ENCODE results near the gene KIF20B. TPM values are rescaled to one million over a fixed set of nuclear protein-coding genes. Genes with fewer than 3 reads are reported as not detected.

The KIF20B gene
- total RNA-seq, 1 experiment from 2014 or later = 59.1 TPM

GRCh38 chr10:89738551-89739209, 37.3 kb downstream of the KIF20B start:
- no peaks in the 10 kb centered on the region for H3K79me2 ChIP-seq (ENCODE audit: insufficient read depth, low read length)
- TF ChIP-seq, protein P1, sequence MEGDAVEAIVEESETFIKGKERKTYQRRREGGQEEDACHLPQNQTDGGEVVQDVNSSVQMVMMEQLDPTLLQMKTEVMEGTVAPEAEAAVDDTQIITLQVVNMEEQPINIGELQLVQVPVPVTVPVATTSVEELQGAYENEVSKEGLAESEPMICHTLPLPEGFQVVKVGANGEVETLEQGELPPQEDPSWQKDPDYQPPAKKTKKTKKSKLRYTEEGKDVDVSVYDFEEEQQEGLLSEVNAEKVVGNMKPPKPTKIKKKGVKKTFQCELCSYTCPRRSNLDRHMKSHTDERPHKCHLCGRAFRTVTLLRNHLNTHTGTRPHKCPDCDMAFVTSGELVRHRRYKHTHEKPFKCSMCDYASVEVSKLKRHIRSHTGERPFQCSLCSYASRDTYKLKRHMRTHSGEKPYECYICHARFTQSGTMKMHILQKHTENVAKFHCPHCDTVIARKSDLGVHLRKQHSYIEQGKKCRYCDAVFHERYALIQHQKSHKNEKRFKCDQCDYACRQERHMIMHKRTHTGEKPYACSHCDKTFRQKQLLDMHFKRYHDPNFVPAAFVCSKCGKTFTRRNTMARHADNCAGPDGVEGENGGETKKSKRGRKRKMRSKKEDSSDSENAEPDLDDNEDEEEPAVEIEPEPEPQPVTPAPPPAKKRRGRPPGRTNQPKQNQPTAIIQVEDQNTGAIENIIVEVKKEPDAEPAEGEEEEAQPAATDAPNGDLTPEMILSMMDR (conservative IDR thresholded peaks at IDR 0.05) = no peak
- no peak overlapping the region for H4K91ac ChIP-seq (ENCODE audit: insufficient read length, low read depth, low read length)
- Mint-ChIP-seq H3K27me3 (ENCODE audit: low read depth) (no peaks in the 10 kb centered on the region), H3K4me1 (no peaks in the 10 kb centered on the region), H3K27ac (no peak overlapping the region), H3K9me3 (no peaks in the 10 kb centered on the region), H3K4me3 (no peak overlapping the region), H3K36me3 (ENCODE audit: insufficient read depth in 1 of 3, low read depth in 3 of 3) (peaks cover 22 to 54% (median 45%) of the 10 kb centered on the region in 3 experiments)
- no peak overlapping the region for H3K4ac ChIP-seq (ENCODE audit: low read depth, low read length)
- H3K9me3 ChIP-seq (ENCODE audit: control insufficient read depth, low read depth, low read length) = no peaks in the 10 kb centered on the region
- H4K20me1 ChIP-seq (ENCODE audit: control insufficient read depth, insufficient read depth, insufficient read length) = no peaks in the 10 kb centered on the region
- no peaks in the 10 kb centered on the region for H3K79me1 ChIP-seq (ENCODE audit: insufficient read depth, low read depth, low read length, poor library complexity, severe bottlenecking)
- H4K8ac ChIP-seq (replicated peaks; ENCODE audit: insufficient read length, low read depth, low read length) = no peak overlapping the region
- no peak overlapping the region for H3T11ph ChIP-seq (ENCODE audit: low read length)
- no peak overlapping the region for H2BK120ac ChIP-seq (ENCODE audit: low read depth, low read length, poor library complexity, severe bottlenecking)
- H3K4me1 ChIP-seq (ENCODE audit: insufficient read depth, low read length) = no peaks in the 10 kb centered on the region
- no peak overlapping the region for H2BK12ac ChIP-seq (ENCODE audit: insufficient read length, low read depth, low read length)
- H2BK20ac ChIP-seq (ENCODE audit: low read depth, low read length, poor library complexity, severe bottlenecking) = no peak overlapping the region
- H2BK15ac ChIP-seq (ENCODE audit: low read depth, low read length) = no peak overlapping the region
- no peak for DNase-seq
- no CpG with 5 or more reads among the region's 2 CpGs for WGBS (ENCODE audit: extremely low coverage, insufficient read length, low lambda C conversion rate)
- no peak overlapping the region for H2AK5ac ChIP-seq (ENCODE audit: insufficient read length, low read length)
- no peak overlapping the region for H3K27ac ChIP-seq (ENCODE audit: insufficient read length, low read depth, low read length)
- no peaks in the 10 kb centered on the region for H3K23me2 ChIP-seq (ENCODE audit: insufficient read length, low read depth, low read length, poor library complexity, severe bottlenecking)
- no peak overlapping the region for H3K4me2 ChIP-seq (ENCODE audit: insufficient read depth, insufficient read length, low read length)
- no peak overlapping the region for H3K56ac ChIP-seq (ENCODE audit: insufficient read length, low read depth, low read length)
- H4K5ac ChIP-seq (ENCODE audit: insufficient read length, low read depth, low read length) = no peak overlapping the region
- H3K9ac ChIP-seq (ENCODE audit: extremely low read depth, insufficient read length, low read length) = no peak overlapping the region
- H3K23ac ChIP-seq (ENCODE audit: insufficient read length, low read depth, low read length) = no peak overlapping the region
- no peak overlapping the region for H3K14ac ChIP-seq (ENCODE audit: insufficient read depth, low read length)
- H2AFZ ChIP-seq (ENCODE audit: low read length) = no peak overlapping the region
- no peak overlapping the region for H3K18ac ChIP-seq (ENCODE audit: insufficient read length, low read depth, low read length)
- no peak overlapping the region for H2BK5ac ChIP-seq (ENCODE audit: insufficient read length, low read length)
- no peaks in the 10 kb centered on the region for H3K27me3 ChIP-seq (ENCODE audit: insufficient read depth, low read length)
